HG03442 (cell line): ENCODE results near the gene ASB4.

Source experiments
- ATAC-seq: cut with Tn5 transposase; IDR thresholded peaks from one replicate; pipeline ENCODE4 v1.9.1; 2021; ENCODE audit warnings: mild to moderate bottlenecking, moderate library complexity; ENCODE audit not compliant: unreplicated experiment

ASB4 gene

DNA sequence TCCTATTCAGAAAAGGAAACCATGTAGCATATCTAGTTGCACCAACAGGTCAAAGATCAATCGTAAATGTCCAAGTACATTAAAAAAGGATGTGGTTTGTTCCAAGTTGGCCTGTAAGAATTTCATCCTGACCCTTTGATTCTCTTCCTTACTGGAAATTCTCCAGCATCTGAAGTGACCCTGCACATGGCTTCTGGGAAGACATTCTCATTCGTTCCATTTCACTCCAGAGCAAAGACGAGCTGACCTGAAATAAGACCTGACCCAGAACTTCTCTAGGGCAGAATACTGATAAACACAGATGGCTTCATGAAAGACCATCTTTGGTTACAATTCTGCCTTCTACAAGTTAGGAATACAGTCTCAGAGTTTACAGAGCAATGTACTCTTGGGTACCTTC is 39.8 kb downstream of the ASB4 start:
- ATAC-seq: no peak

DNA sequence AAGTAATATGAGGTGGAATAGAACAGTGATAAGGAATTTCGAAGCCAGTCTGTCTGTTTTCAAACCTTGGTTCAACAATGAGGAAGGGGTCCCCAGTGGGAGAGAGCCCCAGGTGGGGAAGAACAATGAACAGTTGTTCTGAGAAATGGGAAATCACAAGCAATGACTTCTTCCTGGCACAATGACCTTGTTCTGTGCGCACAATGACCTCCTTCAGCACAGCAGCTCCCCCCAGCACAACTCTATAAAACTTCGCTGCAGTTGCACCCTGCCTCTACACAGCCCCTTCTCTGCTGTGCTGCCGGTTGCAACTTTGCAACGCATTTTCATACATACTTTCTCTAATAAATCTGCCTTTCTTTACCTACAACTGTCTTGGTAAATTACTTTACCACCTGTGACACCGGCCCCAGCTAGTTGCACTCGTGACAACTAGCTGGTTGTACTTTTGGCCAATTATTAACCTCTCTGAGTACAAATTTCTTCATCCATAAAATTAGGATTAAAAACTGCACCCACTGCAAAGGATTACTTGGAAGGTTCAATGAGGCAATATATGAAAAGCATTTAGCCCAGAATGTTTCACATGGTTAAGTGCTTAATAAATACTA is 40.5 kb downstream of the ASB4 start:
- ATAC-seq: no peak

DNA sequence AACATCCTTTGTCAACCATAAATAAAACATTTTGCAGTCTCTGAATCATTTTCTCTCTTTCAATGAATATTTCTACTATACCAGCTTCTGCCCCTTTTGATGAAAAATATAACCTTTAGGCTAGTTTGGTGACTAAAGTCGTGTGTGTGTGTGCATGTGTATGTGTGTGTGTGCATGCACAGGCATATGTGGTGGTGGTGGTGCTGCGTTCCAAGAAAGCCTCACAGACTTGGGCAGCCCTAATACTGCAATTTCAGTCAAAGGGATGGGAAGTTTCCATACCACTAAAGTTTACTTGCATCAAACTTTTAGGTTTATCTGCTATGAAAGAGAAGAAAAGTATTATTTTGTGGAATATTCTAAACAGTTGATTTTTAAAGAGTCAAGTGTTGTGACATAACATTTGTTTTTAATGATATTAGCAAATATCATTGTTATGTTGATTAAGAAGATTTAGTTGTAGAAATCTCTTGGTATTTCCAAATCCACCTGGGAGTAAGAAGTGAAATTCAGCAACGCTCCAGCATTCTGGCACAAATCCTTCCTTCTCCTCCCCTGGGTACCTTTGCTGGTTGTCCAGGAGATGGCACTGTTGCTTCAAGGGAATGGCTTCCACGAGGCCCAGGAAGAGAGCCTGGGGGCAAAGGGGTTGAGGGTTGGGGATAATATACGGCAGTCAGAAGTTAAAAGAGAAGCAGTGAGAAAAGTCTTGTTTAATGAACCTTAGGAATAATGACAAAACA is 41.5 kb downstream of the ASB4 start:
- peak; percentile 75 for ATAC-seq

DNA sequence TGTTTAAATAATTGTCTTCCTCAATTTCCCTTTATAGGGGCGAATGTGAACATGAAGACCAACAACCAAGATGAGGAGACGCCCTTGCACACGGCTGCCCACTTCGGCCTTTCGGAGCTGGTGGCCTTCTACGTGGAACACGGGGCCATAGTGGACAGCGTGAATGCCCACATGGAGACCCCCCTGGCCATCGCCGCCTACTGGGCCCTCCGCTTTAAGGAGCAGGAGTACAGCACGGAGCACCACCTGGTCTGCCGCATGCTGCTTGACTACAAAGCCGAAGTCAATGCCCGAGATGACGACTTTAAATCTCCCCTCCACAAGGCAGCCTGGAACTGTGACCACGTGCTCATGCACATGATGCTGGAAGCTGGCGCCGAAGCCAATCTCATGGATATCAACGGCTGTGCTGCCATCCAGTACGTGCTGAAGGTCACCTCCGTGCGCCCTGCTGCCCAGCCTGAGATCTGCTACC is 42.1 kb downstream of the ASB4 start:
- no peak for ATAC-seq

- no peak for ATAC-seq
Measured at GRCh38 chr7:95529701-95530100, 44.0 kb downstream of the ASB4 start.

- ATAC-seq: no peak
Measured at GRCh38 chr7:95530881-95531280, 45.1 kb downstream of the ASB4 start.

GRCh38 chr7:95531605-95532219 is 46.0 kb downstream of the ASB4 start:
- ATAC-seq: no peak

DNA sequence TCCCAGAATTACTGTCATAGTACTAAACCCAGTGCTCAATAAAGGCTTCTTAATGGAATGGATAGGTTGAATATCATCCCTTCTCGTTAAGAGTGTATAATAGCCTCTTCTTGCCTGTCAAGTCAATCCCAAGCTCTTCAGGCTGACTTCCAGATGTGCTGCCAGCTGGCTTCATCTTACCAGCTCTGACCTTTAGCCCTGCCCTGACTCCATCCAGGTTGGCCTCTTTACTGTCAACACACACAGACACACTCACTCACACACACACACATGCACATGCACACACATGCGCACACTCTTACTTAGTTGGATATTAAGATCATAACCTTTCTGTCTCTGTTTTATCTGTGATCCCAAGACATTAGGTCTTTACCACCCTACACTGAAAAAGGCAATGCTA is 49.1 kb downstream of the ASB4 start:
- no peak for ATAC-seq

DNA sequence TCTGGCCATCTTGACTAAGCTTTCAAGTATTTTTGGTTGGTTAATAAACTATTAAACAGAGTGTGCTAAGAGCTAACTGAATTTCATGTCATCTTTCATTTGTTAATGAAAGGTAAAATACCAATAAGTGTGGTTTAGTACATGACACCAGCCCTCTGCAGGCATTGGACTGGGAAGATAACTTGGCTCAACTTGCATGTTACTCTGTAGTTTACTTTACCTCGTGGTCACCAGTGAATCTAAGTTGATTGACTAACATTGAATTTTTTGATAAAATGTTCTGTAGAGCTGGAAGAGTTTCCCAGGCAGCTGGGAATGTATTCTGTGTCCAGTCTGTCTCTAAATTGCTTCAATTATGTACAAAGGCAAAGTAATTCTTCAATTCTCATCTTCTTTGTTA is 49.9 kb downstream of the ASB4 start:
- no peak for ATAC-seq

DNA sequence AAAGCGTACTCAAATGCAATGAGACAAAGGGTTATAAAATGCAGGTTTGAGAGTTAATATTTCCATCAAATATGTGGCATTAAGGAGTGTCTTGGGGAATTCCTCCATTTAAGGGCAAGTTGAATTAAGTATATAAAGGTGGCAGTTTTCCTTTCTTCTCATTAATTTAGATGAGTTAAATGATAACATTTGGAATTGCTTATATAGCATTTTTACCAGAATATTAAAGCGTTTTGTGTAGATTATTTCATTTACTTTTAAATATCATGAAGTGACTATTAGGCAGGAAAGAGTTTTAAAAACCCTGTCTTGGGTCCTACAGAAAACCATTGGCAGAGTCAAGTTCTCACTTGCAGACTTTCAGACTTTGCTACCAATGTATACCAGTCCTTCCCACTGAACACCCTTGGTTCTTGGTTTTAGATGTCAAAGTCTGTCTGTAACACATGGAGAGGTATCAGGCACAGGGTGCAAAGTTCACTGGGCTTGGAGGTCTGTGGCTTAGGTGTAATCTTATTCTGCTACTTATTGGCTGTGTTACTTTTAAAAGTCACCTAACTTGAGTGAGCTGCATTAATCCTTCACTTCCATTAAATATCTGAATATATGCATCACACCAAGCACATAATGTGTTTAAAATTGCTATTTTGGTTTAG is 51.0 kb downstream of the ASB4 start:
- no peak for ATAC-seq

- no peak for ATAC-seq
Measured at GRCh38 chr7:95537468-95537867, 51.7 kb downstream of the ASB4 start.

DNA sequence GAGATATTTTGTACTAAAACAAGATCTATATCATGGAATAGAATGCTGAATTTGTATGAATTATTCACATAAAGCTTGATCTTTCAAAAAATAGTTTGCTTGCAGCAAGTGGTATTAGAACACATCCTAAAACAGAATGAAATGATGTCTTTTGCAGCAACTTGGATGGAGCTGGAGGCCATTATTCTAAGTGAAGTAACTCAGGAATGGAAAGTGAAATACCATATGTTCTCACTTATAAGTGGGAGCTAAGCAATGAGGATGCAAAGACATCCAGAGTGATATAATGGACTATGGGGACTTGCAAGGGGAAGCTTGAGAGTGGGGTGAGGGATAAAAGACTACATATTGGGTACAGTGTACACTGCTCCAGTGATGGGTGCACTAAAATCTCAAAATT is 53.7 kb downstream of the ASB4 start:
- no peak for ATAC-seq

- no peak for ATAC-seq
Measured at GRCh38 chr7:95540366-95540765, 54.6 kb downstream of the ASB4 start.

DNA sequence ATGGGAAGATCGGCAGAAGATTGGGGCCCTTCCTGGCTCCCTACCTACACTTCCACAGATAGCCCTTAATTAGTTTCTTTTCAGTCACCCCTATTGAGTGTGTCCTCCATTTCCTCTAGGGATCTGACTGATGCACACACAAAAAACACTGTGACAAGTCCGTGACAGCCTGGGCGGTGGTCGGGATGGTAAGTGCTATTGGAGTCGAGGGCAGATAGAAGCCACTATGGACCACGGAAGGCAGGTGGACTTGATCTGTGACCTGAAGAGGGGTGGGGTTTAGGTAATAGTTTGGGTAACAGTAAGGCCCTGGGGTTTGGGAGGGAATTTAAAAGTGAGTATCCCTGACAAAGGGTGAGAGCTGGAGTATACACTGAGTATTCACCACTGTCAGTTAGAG is 57.6 kb downstream of the ASB4 start:
- ATAC-seq: no peak

GRCh38 chr7:95544171-95544570 is 58.4 kb downstream of the ASB4 start:
- no peak for ATAC-seq

DNA sequence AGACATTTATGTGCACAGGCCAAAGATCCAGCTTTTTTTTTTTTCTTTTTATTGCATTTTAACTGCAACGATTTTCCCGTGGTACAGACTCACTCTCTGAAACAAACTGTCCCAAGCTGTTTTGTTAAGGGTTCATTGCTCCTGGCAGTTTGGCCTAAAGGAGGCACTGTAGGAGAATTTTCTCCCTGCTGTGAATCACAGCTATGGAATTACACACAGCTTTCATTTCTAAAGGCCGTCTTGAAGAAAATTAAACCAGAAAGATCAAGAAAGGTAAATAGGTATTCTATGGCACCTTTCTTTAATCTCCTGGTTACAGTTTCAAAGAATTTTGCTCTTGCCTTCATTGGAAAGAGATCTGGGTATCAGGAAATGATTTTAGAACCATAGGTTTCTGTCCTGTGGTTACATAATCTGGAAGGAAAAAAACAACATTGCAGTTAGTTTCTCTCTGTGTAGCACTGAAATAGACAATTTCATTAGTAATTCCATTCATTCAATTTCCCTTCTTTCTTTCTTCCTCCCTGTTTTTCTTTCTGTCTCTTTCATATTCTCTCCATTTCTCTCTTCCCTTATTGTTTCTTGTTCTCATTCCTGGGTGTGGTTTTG is 59.4 kb downstream of the ASB4 start:
- ATAC-seq: no peak

DNA sequence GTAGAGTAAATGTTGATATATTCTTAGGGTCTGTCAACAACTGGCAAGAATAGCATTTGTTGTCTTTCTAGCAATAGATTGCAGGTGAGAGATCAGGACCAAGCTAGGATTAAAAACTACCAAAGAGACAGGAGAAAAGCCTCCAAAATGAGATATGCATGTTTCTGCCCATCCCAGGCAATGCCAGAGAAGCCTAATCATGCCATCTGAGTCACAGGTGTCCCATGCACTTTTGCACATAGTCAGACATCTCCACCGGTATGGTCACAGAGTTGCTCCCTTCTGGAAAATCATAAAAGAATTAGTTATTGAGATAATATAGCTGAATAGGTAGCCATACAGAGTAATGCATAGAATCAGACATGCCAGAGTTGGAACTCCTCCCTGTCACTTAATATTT is 59.9 kb downstream of the ASB4 start:
- ATAC-seq: no peak

DNA sequence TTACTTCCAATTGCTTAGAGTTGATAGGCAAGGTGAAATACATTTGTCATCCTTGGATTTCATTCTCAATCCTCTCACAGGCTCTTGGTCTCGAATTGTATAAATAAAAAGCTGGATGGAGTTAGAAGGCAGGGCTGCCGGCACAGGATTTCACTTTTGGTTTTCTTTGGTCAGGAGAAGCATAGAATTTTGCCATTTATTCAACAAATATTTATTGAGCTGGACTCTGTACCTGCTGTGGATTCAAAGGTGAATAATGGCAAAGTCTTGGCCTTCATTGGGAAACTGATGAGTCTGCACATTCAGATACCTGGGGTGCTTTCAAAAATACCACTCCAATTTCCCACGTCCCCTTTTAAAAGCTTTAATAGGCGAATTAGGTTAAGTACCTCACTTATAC is 60.9 kb downstream of the ASB4 start:
- no peak for ATAC-seq

GRCh38 chr7:95547361-95548348 is 61.9 kb downstream of the ASB4 start:
- ATAC-seq: no peak
